Spleen (tissue), 11 donors: ENCODE results near the gene TBR1. TPM values are rescaled to one million over a fixed set of nuclear protein-coding genes. Genes with fewer than 3 reads are reported as not detected.
A peak's percentile ranks its signal among the peaks of the same experiment; 100 is the strongest.

Experiments used
- DNase-seq: peaks from one replicate; pipeline ENCODE4 v3.0.0-alpha.2; 2020
- H3K27ac ChIP-seq, 8 donors: fragments of 200-600 bp; sonication (generic) in 7 of 8; 1 replicate in 4 of 8; 2 replicates in 4 of 8; pipeline versions ENCODE4 v1.5.0 to v1.8.0; 2016 to 2021; ENCODE audit warnings: inconsistent platforms in 4 of 8, mild to moderate bottlenecking in 4 of 8, moderate library complexity in 1 of 8
- H3K27me3 ChIP-seq, 7 donors: fragments of 200-600 bp; sonication (generic) in 6 of 7; replicated peaks in 1 of 7; 1 replicate in 4 of 7; 2 replicates in 3 of 7; pipeline versions ENCODE4 v1.5.0 to v1.8.0; 2016 to 2021; ENCODE audit warnings: inconsistent platforms in 3 of 7, mild to moderate bottlenecking in 1 of 7
- H3K36me3 ChIP-seq, 6 donors: fragments of 200-600 bp; sonication (generic) in 5 of 6; 1 replicate in 4 of 6; 2 replicates in 2 of 6; pipeline versions ENCODE4 v1.5.0 to v1.8.0; 2016 to 2021; ENCODE audit warnings: inconsistent platforms in 2 of 6
- H3K4me1 ChIP-seq, 6 donors: fragments of 200-600 bp; sonication (generic) in 5 of 6; 1 replicate in 3 of 6; 2 replicates in 3 of 6; pipeline versions ENCODE4 v1.5.0 to v1.8.0; 2016 to 2021; ENCODE audit warnings: inconsistent platforms in 3 of 6
- H3K4me3 ChIP-seq, 8 donors: fragments of 200-600 bp; sonication (generic) in 7 of 8; 1 replicate in 4 of 8; 2 replicates in 4 of 8; pipeline versions ENCODE4 v1.5.0 to v1.8.0; 2016 to 2021; ENCODE audit warnings: inconsistent platforms in 4 of 8, mild to moderate bottlenecking in 4 of 8, moderate library complexity in 2 of 8
- H3K9me3 ChIP-seq, 8 donors: fragments of 200-600 bp; sonication (generic) in 7 of 8; 1 replicate in 4 of 8; 2 replicates in 4 of 8; pipeline versions ENCODE4 v1.5.0 to v1.8.0; 2016 to 2021; ENCODE audit warnings: inconsistent platforms in 4 of 8
- POLR2A ChIP-seq, 3 donors: fragments of 450-650 bp; IDR thresholded peaks; one replicate each; pipeline ENCODE4 v1.5.1; 2017; ENCODE audit warnings: antibody characterized with exemption in 3 of 3, mild to moderate bottlenecking in 1 of 3
- POLR2AphosphoS5 ChIP-seq, 3 donors: sonication (generic); formaldehyde crosslinking; IDR thresholded peaks; one replicate each; pipeline ENCODE4 v1.5.1; 2017; ENCODE audit warnings: antibody characterized with exemption in 3 of 3
- WGBS, 5 donors: extraction: QIAGEN DNeasy Blood & Tissue Kit in 3 of 5; methylation state at CpG; one replicate each; pipeline versions ENCODE4 v1.1.5 to v1.1.7; 2013 to 2018; 5-methylcytosine and 5-hydroxymethylcytosine counted together
- intact Hi-C: fragments of 100-400 bp; cut with DNase I; formaldehyde crosslinking; loops from one replicate; pipeline ENCODE4 v1.15.0; 2023; ENCODE audit warnings: low total_unique reads
- polyA plus RNA-seq, 3 donors: library from polyadenylated mRNA; stranded (reverse); fragments of 200-250 nt; gene quantifications; one replicate each; pipeline ENCODE4 v1.2.1, GENCODE V29; 2013
- total RNA-seq, 7 donors: library from RNA; depleted of rRNA in 3 of 7; stranded (reverse); fragments of >200 nt in 3 of 7; fragmentation: NEBNext Ultra II Directional in 4 of 7; extraction: Animal tissue kit (Norgen Biotek cat#: 25700) in 4 of 7; gene quantifications; one replicate each; pipeline versions ENCODE4 v1.1.0 to v1.2.1, GENCODE V29; 2016 to 2021
- TF ChIP-seq, protein P1 (sequence below), 11 experiments: fragments of 200-600 bp in 7 of 11; fragments of 450-650 bp in 4 of 11; sonication (generic) in 4 of 11; IDR thresholded peaks in 8 of 11; conservative IDR thresholded peaks in 3 of 11; 1 replicate in 7 of 11; 2 replicates in 4 of 11; pipeline versions ENCODE4 v1.4.0 to v1.8.0; 2016 to 2021; ENCODE audit warnings: antibody characterized with exemption in 11 of 11, inconsistent platforms in 4 of 11, mild to moderate bottlenecking in 1 of 11
- donor health status: healthy with polysubstance abuse.
- donor health status: DM: no; HTN: no; CAD: no; lungs with moderate emphysema.
- donor health status: DM: no; HTN: no; CAD: no.
- donor health status: Bipolar disorder and iron deficiency.
- donor health status: healthy.
- donor health status: DM: no; HTN: no; CAD: no.
- donor health status: DM: yes; HTN: yes; CAD: no.

TBR1 gene
- total and polyA plus RNA-seq, 10 donors, result 0.03 to 0.17 TPM; not detected in 8

DNA sequence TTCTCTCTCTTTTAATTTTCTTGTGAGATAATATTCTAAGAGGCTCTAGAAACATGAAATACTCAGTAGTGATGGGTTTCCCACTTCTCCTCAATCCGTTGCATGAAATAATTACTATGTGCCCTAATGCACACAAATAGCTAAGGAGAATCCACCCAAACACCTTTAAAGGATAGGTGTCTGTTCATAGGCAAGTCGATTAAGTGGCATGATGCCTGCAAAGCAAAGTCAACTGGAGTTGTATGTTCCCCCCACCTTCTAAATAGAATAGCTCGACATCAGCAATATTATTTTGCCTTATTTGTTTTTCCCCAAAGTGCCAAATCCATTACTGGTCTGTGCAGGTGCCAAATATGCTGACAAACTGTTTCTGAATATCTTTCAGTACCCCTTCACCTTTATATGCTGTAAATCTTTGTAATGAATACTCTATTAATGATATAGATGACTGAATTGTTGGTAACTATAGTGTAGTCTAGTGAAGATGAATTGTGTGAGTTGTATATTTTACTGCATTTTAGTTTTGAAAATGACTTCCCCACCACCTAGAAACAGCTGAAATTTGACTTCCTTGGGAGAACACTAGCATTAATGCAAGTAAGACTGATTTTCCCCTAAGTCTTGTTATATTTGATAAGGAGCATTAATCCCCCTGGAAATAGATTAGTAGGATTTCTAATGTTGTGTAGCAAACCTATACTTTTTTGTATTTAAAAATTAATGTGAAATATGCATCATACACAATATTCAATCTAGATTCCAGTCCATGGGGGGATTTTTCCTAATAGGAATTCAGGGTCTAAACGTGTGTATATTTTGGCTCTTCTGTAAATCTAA lies 9.0 kb downstream of the TBR1 start:
- H3K9me3 ChIP-seq, result no peaks in the 10 kb centered on the region
- 9 to 20% (median 13%) methylated on average over 4 of the region's 4 CpGs for WGBS, 5 donors
- H3K27ac ChIP-seq, result no peak overlapping the region
- H3K27me3 ChIP-seq, result peaks cover 17 to 100% (median 97%) of the 10 kb centered on the region in 7 donors
- TF ChIP-seq, protein P1, sequence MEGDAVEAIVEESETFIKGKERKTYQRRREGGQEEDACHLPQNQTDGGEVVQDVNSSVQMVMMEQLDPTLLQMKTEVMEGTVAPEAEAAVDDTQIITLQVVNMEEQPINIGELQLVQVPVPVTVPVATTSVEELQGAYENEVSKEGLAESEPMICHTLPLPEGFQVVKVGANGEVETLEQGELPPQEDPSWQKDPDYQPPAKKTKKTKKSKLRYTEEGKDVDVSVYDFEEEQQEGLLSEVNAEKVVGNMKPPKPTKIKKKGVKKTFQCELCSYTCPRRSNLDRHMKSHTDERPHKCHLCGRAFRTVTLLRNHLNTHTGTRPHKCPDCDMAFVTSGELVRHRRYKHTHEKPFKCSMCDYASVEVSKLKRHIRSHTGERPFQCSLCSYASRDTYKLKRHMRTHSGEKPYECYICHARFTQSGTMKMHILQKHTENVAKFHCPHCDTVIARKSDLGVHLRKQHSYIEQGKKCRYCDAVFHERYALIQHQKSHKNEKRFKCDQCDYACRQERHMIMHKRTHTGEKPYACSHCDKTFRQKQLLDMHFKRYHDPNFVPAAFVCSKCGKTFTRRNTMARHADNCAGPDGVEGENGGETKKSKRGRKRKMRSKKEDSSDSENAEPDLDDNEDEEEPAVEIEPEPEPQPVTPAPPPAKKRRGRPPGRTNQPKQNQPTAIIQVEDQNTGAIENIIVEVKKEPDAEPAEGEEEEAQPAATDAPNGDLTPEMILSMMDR (IDR thresholded peaks at IDR 0.05 in 8 of 11, conservative IDR thresholded peaks at IDR 0.05 in 3 of 11), result no peak
- TF ChIP-seq POLR2A (IDR thresholded peaks at IDR 0.05), result no peak
- TF ChIP-seq POLR2AphosphoS5 (IDR thresholded peaks at IDR 0.05), result no peak
- H3K4me1 ChIP-seq, result peaks cover 0 to 51% (median 30%) of the 10 kb centered on the region in 6 donors
- H3K4me3 ChIP-seq, result no peak overlapping the region
- no peaks in the 10 kb centered on the region for H3K36me3 ChIP-seq
- no peak for DNase-seq
- intact Hi-C loops, result no loop called here

DNA sequence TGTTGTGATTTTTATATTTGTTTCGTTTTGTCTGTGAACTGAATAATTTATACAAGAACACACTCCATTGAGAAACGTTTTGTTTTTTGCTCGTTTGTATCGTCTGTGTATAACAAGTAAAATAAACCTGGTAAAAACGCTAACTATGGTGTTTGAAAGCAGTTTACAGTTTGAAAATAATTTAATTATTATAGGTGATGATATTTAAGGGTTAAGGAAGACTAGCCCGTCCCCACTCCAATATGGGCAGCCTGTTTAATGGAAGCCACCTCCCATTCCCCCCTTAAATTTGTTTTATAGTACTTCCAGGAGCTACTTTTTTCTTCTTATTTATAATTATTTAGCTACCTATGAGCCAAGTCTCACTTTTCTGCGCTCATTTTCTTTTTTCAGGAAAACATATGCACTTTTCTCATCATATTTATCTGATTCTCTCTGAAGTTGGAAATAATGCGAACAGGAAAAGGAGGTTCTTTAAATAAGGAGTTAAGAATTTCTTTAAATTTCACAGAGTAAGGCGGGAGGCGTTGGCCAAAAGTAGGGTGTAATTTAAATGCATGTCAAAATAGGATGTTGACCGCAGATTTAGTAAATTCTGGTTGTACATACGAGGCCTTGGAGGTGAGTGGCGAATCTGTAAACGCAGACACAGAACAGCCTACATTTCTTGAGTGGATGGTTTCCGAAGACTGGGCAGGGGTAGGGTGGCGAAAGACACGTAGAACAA lies 9.8 kb downstream of the TBR1 start:
- H3K4me3 ChIP-seq, result no peak overlapping the region
- no peaks in the 10 kb centered on the region for H3K36me3 ChIP-seq
- no peaks in the 10 kb centered on the region for H3K9me3 ChIP-seq
- H3K4me1 ChIP-seq, result peaks cover 0 to 43% (median 30%) of the 10 kb centered on the region in 6 donors
- intact Hi-C loops, result no loop called here
- TF ChIP-seq POLR2AphosphoS5 (IDR thresholded peaks at IDR 0.05) (no peak), POLR2A (IDR thresholded peaks at IDR 0.05) (no peak)
- TF ChIP-seq, protein P1 (IDR thresholded peaks at IDR 0.05 in 8 of 11, conservative IDR thresholded peaks at IDR 0.05 in 3 of 11), result no peak
- WGBS, 5 donors, result 21 to 24% (median 24%) methylated on average over 17 of the region's 17 CpGs
- no peak for DNase-seq
- H3K27me3 ChIP-seq, result peaks cover 17 to 100% (median 90%) of the 10 kb centered on the region in 7 donors
- H3K27ac ChIP-seq, result no peak overlapping the region

DNA sequence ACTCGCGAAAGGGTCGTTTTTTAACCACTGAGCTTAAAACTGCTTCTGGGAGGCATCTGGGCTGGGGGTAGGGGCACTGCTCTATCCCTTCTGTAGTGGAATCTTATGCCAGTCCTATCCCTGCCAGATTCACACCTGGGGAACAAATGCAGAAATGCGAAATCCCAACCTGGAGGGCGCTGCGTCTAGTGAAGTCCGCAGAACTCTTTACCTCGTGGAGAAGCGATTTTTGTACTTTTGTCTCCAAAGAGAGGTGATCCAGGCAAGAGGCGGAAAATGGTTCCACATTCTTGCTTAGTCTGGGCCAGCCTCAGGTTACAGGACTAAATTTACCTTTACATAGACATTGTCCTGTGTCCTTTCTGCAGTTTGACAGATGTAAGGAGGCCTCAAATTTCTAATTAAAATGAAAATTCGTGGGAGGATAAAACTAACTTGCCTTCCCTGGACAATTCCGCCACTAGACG lies 10.4 kb downstream of the TBR1 start:
- Histone ChIP-seq H3K36me3 (no peaks in the 10 kb centered on the region), H3K27ac (no peak overlapping the region), H3K4me1 (peaks cover 0 to 41% (median 30%) of the 10 kb centered on the region in 6 donors), H3K9me3 (no peaks in the 10 kb centered on the region), H3K4me3 (peak overlapping the region in 5 of 8 donors; percentile 1 to 59 (median 20)), H3K27me3 (peaks cover 17 to 100% (median 84%) of the 10 kb centered on the region in 7 donors)
- WGBS, 5 donors, result 13 to 20% (median 16%) methylated on average over 13 of the region's 13 CpGs
- TF ChIP-seq, protein P1 (IDR thresholded peaks at IDR 0.05 in 8 of 11, conservative IDR thresholded peaks at IDR 0.05 in 3 of 11), result peak in 1 of 11 experiments; percentile 24
- TF ChIP-seq POLR2A (IDR thresholded peaks at IDR 0.05), result no peak
- intact Hi-C loops, result no loop called here
- no peak for DNase-seq
